HG02763 (cell line): Measurements from ENCODE around the gene TMEM250.
A peak's percentile ranks its signal among the peaks of the same experiment; 100 is the strongest.
"Not testable (repeated sequence)": the region's sequence is repeated elsewhere in the genome, so short reads cannot be mapped to it uniquely, and the experiment has no call there.

ENCODE experiments used
- ATAC-seq: cut with Tn5 transposase; IDR thresholded peaks from one replicate; pipeline ENCODE4 v1.9.1; 2021; ENCODE audit warnings: mild to moderate bottlenecking, moderate library complexity; ENCODE audit not compliant: unreplicated experiment

TMEM250 gene, protein sequence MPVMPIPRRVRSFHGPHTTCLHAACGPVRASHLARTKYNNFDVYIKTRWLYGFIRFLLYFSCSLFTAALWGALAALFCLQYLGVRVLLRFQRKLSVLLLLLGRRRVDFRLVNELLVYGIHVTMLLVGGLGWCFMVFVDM

DNA sequence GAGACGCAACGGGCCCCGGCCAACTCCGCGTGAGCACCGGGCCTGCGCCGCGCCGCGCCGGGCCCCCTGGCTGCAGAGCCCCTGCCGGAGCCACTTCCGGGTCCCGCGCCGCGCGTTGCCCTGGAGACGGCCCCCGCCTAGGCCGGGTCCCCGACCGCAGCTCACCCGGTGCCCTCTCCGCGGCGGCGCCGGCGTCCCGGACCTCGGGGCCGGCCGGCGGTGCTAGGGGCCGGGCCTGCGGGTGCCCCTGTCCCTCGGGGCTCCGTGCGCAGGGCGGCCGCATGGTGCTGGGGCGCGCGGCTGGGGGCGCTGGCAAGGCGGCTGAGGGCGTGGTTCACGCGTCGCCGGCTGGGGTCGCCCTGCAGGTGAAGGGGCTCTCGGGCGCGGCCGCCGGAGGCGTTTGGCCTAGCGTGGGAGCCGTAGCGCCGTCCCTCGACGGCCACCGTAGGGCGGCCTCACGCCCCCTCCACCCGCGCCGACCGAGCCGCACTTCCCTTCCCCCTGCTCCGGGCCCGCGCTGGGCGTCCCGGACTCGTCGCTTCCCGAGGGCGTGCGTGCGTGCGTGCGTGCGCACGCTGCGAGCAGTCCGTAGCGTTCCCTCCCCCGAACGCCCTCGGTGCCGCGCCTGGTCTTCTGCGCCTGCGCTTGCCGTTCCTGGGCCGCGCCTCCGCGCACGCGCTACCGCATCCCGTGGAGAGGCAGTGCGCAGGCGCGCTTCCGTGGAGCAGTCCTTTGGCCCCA lies at the start of gene TMEM250:
TMEM250 (minus strand) TSS at position 556 of the 741 bp plus-strand sequence. CDS start 1,975 bp downstream, outside the sequence.
- peak; percentile 74 for ATAC-seq

DNA sequence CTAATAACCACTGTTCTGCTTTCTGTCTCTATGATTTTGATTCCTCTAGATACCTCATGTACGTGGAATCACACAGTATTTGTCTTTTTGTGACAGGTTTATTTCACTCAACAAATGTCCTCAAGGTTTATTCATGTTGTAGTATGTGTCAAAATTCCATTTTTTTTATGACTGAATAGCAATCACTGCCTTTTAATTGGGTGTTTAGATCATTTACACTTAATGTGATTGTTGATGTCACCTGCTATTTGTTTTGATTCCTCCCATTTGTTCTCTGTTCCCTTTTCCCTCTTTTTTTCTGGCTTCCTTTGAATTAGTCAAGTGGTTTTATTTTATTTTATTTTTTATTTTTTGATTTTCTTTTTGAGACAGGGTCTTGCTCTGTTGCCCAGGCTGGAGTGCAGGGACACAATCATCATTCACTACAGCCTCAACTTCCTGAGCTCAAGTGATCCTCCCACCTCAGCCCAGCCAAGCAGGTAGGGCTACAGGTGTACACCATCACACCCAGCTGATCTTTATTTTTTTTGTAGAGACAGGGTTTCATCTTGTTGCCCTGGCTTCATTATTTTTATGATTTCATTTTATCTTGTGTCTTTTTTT lies 44.7 kb upstream of the TMEM250 start:
- ATAC-seq: no peak

DNA sequence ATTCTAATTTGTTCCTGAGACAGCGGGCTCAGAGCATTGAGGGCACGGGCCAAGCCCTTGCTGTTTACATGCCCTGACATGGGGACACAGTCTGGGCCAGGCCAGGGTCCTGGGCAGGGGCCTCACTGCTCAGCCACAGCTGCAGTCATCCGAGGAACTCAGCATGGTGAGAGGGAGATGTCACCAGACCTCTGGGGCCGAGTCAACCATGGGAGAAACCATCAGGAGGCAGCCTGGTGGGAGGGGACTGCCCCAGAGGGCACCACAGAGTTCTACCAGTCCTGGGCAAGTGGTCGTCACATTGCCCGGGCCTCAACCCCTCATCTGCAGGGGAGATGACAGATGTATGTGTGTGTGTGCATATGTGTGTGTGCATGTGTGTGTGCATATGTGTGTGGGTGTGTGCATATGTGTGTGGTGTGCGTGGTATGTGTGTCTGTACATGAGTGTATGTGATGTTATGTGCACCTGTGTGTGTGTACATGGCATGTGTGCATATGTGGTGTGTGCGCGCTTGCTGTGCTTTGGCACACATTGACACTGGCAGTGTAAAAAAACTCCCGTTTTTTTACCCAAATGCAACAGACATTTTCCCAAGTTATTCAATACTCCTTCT lies 42.4 kb upstream of the TMEM250 start:
- no peak for ATAC-seq

DNA sequence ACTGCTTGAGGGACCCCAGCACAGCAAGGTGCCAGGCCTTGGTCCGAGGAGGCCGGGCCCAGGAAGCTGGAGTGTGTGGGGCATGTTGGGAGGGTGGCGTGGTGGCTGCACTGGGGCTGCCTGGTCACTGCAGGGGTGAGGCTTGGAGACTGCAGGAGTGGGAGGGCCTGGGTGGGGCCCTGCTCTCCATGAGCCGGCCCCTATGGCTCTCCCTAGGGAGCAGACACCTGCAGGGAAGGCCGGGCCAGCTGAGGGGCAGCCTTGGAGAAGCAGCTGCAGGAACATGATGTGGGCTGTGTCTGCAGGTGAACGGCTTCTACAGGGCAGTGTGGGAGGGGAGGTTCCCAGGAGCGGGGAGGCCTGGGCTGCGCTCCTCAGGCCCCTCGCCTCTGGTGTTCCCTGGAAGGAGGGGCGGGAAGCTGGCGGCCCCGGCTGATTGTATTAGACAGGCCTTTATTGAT lies 41.7 kb upstream of the TMEM250 start:
- no peak for ATAC-seq

DNA sequence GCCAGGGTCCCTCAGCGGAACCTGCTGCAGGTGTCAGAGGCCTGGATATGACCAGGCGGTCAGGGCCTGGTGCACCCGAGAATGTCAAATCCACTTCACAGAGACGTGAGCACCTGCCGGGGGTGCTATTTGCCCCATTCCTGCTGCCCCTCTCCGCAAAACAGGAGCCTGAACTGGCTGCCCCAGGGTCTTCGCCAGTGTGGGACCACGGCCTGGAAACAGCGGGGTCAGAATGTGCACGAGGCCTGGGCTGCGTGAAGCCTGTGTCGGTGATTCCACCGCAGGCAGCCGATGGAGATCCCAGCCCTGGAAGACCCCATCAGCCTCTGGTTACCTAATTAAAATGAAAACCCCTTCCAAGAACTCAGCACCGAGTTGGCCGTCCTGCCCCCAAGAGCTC lies 41.2 kb upstream of the TMEM250 start:
- no peak for ATAC-seq

DNA sequence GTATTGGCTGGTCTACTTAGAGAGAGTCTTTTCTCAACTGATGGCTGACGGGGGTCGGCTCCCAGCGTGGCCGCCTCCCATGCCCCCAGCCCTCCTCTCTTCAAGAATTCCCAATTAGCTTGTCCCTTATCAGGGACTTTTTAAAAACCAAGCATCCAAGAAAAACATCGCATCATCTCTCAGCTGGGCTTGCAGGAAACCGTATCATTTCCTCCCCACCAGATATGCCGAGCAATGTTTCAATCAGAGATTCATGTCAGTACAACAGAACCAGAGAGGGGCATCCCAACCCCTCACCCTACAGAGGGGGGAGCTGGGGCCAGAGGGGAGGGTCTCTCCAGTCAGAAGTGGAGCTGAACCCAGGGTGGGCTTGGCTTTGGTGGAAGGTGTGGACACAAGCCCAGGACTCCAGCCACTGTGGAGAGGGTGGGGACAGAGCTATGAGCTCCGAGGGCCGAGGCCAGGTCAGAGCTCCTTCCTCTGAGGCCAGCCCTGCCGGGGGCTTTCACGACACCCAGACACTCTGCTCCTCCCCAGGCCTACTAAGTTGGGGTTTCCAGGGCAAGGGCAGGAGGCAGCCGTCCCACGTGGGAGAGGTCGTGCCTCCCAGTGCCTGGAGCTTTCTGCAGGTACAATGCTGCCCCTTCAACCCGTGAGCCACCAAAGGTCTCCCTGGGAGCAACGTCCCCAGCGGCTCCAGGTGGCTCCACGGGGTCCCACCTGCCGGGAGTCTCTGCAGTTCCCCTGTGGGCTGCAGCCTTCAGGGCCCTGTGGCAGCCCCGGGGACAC lies 39.0 kb upstream of the TMEM250 start:
- ATAC-seq: no peak

DNA sequence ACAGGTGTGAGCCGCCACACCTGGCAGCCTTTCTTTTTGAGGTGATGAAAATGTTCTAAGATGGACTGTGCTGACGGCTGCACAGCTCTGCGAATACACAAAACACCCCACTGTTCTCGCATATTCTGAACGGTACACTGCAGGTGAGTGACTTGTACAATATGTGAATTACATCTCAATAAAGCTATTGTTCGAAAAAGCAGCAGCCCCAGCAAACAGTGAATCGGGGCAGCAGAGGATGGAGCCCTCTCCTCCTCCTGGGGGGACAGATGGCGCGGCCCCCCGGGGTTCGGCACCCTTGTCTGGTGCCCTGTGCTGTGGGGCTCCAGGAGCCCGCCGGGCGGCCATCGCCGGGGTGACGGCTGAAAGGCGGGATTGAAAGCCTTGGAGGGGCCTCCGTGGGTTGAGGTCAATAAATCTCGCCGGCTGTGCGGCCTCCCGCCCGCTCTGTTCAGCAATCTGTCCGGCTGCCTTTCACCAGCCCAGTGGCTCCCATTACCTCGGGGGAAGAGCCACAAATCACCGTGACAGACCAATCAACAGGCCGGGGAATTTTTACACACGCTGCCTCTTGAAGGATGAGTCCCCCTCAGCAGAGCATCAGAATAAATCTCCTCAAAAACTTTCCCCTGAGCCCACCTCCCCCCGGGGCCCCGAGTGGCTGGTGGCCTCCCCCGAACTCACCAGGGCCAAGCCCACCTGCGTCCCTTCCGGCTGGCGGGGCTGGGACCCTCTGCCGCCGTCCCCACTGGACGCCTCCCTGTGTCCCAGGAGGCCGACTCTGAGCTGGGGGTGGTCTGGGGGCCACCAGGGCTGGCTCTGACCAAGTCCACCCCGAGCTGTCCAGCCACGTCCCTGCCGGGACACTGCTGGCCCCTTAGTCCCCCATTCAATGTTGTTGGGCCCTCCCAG lies 37.8 kb upstream of the TMEM250 start:
- ATAC-seq: no peak

DNA sequence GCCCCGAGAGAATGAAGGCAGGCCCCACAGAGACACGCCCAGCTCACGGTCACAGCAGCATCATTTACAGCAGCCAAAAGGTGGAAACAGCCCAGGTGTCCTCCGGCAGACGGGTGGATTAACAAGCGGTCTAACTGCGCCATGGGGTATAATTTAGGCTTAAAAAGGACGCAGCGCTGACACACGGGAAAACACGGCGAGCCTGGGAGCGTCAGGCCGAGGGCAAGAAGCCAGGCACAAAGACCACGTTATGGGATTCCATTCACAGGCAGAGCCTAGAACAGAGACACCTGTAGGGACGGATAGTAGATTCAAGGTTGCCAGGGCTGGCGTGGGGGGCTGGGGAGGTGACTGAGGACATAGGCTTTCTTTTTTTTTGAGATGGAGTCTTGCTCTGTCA lies 36.9 kb upstream of the TMEM250 start:
- no peak for ATAC-seq

DNA sequence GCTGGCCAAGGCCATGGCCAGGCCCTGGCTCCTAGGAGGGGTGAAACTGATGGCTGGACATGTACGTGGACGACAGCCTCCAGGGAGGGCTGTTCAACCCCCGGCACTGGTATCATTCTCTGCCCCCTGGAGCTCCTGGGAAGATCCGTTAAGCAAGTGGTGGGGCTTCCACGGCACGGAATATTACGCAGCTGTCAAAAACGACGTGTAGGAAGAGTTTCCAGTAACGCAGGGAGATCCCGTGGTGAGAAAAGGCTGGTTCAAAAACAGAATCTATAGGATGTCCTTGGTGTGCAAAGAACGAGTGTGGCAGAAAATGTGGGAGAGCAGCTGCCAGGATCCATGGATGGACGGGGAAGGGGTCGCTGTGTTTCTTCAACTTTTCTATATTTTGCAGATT lies 36.3 kb upstream of the TMEM250 start:
- ATAC-seq: no peak

DNA sequence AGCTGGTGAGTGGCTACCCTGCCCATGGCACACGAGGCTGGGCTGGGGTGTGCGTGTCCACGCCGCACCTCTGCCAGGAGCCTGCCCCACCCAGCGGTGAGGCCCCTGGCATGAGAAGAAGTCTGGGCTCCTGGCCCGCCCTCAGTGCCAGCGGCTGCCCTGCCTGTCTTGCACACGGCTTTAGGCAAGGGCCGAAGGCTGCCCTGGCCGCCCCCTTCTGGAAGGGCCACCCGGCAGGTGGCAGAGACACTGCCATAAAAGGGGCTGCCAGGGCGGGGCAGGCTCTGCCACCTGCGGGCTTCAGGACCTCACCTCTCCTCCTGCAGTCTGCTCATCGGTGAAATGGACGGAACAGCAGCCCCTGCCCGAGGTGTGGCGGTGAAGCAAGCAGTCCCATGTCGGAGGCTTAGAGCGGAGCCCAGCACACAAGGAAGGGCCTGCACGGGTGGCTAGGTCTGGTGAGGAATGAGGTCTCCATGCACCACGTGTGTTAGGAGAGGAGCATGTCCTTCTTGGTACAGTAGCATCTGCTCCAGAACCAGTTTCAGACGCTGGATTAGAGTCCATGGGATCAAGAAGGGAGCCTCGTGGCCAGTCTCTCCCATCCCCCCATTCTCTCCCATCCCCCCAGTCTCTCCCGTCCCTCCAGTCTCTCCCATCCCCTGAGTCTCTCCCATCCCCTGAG lies 34.8 kb upstream of the TMEM250 start:
- no peak for ATAC-seq

DNA sequence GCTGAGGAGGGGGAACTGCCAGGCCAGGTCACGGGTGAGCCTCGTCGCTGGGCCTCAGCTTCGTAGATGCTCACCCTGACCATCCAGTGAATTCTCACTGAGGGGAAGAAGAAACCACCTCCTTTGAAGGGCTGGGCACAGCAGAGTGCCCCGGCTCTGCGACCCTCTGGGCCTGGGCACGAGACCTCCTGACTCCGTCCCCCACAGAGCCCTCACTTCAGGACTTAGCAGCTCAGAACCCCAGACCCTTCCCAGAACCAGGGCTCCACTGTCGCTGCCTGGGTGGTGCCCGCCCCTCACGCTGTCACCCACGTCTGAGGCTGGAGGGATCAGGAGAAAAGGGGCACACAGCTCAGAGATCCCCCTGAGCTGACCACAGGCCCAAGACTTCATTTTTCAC lies 34.3 kb upstream of the TMEM250 start:
- no peak for ATAC-seq

DNA sequence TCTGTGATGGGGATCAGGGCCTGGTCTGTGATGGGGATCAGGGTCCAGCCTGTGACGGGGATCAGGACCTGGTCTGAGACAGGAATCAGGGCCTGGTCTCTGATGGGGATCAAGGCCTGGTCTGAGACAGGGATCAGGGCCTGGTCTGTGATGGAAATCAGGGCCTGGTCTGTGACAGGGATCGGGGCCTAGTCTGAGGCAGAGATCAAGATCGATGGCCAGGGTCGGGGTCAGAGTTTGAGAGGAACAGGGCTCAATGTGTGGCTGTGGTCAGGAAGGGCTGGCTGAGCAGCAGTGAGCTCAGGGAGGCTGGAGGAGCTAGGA lies 33.8 kb upstream of the TMEM250 start:
- ATAC-seq: no peak

DNA sequence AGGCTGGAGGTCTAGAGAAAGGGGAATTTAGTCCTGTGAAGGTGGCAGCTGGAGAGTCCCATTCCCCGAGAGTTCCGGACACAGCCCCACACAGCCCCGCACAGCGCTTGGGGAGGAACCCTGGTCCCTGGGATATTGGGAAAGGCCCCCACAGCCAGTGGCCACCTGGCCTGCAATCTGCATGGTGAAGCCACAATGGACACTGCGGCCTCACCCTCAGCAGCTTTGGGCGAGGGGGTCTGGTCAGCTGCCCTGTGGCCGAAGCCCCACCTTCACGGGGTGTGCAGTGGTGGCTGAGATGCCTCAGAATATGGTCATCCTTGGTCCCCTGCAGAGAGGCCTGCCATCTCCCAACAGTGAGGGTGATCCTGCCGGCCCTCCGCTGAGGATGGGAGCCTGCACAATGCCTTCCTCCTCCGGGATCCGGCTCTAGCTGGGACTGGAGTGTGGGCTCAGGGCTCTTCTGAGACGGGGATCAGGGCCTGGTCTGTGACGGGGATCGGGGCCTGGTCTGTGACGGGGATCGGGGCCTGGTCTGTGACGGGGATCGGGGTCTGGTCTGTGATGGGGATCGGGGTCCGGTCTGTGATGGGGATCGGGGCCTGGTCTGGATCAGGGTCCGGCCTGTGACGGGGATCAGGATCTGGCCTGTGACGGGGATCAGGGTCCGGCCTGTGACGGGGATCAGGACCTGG lies 33.3 kb upstream of the TMEM250 start:
- no peak for ATAC-seq

DNA sequence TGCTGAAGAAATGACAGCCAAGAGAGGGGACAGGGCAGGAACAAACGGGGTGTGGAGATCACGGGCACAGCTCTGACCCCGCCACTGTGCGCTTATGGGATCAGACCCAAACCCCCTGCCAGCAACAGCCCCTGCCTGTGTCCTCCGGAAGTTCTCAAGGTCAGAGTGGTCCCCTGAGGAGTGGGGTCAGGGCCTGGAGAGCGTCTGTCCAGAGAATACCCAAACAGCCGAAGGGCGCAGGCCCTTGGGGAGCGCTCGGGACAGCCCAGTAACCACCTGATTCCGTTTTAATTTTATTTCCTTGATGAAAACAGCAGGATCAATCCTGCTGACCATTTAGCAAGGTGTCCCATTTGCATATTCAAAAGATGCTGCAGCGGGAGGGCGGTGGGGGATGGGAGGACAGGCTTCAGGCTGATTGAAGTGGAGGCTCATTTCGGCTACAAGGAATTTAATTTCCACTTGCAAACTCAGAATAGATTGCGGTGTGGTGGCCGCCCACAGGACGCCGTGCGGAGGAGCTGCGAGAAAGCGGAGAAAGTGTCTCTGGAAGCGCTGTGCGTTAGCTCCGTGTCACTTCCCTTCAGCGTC lies 32.6 kb upstream of the TMEM250 start:
- no peak for ATAC-seq

DNA sequence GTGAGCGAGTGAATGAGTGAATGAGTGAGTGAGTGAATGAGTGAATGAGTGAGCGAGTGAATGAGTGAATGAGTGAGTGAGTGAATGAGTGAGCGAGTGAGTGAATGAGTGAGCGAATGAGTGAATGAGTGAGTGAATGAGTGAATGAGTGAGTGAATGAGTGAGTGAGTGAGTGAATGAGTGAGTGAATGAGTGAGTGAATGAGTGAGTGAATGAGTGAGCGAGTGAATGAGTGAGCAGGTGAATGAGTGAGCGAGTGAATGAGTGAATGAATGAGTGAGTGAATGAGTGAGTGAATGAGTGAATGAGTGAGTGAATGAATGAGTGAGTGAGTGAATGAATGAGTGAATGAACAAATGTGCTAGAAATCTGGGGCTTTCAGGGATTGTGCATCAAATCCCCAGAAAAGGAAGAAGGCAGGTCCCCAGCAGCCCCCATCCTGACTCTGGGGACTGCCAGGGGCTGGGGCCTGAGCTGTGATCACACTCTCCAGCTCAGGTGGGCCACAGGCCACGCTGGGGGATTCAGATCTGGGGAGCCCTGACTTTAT lies 32.1 kb upstream of the TMEM250 start:
- not testable (repeated sequence) for ATAC-seq

DNA sequence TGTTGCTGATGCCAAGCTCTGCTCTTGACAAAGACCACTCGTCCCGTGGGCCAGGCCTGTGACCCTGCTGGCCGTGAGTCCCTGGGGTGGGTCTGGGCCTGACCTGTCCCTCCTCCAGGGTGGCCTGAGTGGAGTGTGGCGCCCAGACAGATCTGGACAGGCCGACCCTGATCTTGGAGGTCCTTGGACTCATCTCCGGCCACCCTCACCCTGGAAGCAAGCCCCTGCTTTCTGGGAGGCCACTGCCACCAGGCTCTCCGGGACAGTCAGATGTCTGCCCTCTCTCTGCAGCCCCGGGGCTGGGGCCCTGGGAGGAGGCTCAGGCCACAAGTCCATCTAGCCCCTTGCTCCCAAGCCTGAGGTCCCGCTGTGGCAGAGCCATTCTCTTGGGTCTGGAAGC lies 31.2 kb upstream of the TMEM250 start:
- ATAC-seq: no peak

DNA sequence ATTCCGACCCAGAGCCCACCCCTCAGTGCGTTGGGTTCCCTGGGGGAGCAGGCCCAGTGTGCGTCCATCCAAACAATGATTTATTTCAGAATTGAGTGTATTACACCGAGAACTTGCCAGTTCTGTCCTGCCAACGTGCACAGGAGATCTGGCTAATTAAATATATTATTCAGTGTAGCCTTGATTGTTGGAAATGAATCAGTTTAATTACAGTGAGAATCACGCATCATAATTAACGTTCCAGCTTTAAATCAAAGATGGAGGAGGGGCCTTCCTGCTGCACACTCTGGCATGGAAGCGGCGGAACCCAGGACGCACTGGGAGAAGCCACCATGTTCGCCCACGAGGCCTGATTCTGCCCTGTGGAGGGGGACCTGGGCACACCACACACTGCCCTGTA lies 30.7 kb upstream of the TMEM250 start:
- no peak for ATAC-seq

DNA sequence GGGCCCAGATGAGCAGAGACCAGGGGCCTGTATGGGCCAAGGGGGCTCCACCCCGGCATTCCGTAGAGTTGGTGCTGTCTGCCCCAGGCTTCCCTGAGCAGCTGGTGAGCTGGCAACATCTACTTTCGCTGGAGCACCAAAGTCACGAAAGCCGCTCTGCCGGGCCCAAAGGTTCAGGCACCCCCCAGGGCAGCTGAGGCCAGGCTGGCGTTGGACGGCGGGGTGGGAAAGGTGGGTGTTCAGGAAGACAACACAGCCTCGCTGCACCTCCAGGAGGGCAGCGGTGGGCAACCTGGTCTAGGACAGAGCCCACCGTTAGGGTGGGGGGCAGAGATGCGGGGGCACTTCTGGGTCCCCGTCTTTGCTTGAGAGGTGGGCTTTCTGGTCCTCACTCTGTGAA lies 30.1 kb upstream of the TMEM250 start:
- no peak for ATAC-seq
